Right lobe of liver (tissue), 4 donors: ENCODE data around the gene NFATC1.
"Not testable (repeated sequence)": the region's sequence is repeated elsewhere in the genome, so short reads cannot be mapped to it uniquely, and the experiment has no call there.

Experiments
- POLR2A ChIP-seq: fragments of 450-650 bp; IDR thresholded peaks from one replicate; pipeline ENCODE4 v1.6.1; 2017; ENCODE audit warnings: antibody characterized with exemption, mild to moderate bottlenecking
- TF ChIP-seq, protein P1 (sequence below), 4 donors: fragments of 200-600 bp in 3 of 4; fragments of 450-650 bp in 1 of 4; IDR thresholded peaks; one replicate each; pipeline versions ENCODE4 v1.5.1 to v1.8.0; 2016 to 2022; ENCODE audit warnings: antibody characterized with exemption in 4 of 4, mild to moderate bottlenecking in 2 of 4
- donor health status: DM: no; HTN: no; CAD: no.
- donor health status: DM: no; HTN: no; CAD: no.
- donor health status: DM: no; HTN: yes; CAD: no.

DNA sequence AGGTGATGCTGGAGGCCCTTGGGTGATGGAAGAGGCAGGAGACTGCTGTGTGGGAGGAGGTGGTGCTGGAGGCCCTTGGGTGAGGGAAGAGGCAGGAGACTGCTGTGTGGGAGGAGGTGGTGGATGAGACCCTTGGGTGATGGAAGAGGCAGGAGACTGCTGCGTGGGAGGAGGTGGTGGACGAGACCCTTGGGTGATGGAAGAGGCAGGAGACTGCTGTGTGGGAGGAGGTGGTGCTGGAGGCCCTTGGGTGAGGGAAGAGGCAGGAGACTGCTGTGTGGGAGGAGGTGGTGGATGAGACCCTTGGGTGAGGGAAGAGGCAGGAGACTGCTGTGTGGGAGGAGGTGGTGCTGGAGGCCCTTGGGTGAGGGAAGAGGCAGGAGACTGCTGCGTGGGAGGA is 109.7 kb downstream of the NFATC1 start:
- TF ChIP-seq, protein P1, sequence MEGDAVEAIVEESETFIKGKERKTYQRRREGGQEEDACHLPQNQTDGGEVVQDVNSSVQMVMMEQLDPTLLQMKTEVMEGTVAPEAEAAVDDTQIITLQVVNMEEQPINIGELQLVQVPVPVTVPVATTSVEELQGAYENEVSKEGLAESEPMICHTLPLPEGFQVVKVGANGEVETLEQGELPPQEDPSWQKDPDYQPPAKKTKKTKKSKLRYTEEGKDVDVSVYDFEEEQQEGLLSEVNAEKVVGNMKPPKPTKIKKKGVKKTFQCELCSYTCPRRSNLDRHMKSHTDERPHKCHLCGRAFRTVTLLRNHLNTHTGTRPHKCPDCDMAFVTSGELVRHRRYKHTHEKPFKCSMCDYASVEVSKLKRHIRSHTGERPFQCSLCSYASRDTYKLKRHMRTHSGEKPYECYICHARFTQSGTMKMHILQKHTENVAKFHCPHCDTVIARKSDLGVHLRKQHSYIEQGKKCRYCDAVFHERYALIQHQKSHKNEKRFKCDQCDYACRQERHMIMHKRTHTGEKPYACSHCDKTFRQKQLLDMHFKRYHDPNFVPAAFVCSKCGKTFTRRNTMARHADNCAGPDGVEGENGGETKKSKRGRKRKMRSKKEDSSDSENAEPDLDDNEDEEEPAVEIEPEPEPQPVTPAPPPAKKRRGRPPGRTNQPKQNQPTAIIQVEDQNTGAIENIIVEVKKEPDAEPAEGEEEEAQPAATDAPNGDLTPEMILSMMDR (IDR thresholded peaks at IDR 0.05), result not testable (repeated sequence)
- not testable (repeated sequence) for TF ChIP-seq POLR2A
